Suprapubic skin (tissue), 4 donors: Measurements from ENCODE around the gene NRSN2. TPM values are rescaled to one million over a fixed set of nuclear protein-coding genes. Genes with fewer than 3 reads are reported as not detected.
"Not testable (repeated sequence)": the region's sequence is repeated elsewhere in the genome, so short reads cannot be mapped to it uniquely, and the experiment has no call there.

Source experiments
- DNase-seq, 2 donors: peaks; one replicate each; pipeline ENCODE4 v3.0.0-alpha.2; 2019; ENCODE audit warnings: low spot score in 2 of 2
- H3K27ac ChIP-seq: fragments of 200-600 bp; sonication (generic); one replicate; pipeline ENCODE4 v1.5.1; 2019
- H3K27me3 ChIP-seq: fragments of 200-600 bp; sonication (generic); one replicate; pipeline ENCODE4 v1.5.1; 2019
- H3K36me3 ChIP-seq: fragments of 200-600 bp; sonication (generic); one replicate; pipeline ENCODE4 v1.5.1; 2019
- H3K4me1 ChIP-seq: fragments of 200-600 bp; sonication (generic); one replicate; pipeline ENCODE4 v1.5.1; 2019
- H3K4me3 ChIP-seq: fragments of 200-600 bp; sonication (generic); one replicate; pipeline ENCODE4 v1.5.1; 2019; ENCODE audit warnings: mild to moderate bottlenecking
- H3K9me3 ChIP-seq: fragments of 200-600 bp; sonication (generic); one replicate; pipeline ENCODE4 v1.5.1; 2019
- CTCF ChIP-seq, 2 donors: fragments of 200-600 bp in 1 of 2; fragments of 450-650 bp in 1 of 2; sonication (generic) in 1 of 2; IDR thresholded peaks; one replicate each; pipeline ENCODE4 v1.5.1; 2016 to 2019; ENCODE audit warnings: antibody characterized with exemption in 2 of 2, mild to moderate bottlenecking in 1 of 2, moderate library complexity in 1 of 2
- EP300 ChIP-seq: sonication (generic); formaldehyde crosslinking; IDR thresholded peaks from one replicate; pipeline ENCODE4 v1.6.1; 2017; ENCODE audit warnings: antibody characterized with exemption
- POLR2A ChIP-seq, 2 donors: fragments of 450-650 bp; IDR thresholded peaks; one replicate each; pipeline ENCODE4 v1.6.1; 2017; ENCODE audit warnings: antibody characterized with exemption in 2 of 2, mild to moderate bottlenecking in 2 of 2, moderate library complexity in 2 of 2
- POLR2AphosphoS5 ChIP-seq, 3 donors: sonication (generic); formaldehyde crosslinking; IDR thresholded peaks; one replicate each; pipeline ENCODE4 v1.6.1; 2017; ENCODE audit warnings: antibody characterized with exemption in 3 of 3
- WGBS: methylation state at CpG from one replicate; pipeline ENCODE4 v1.1.5; 2018; 5-methylcytosine and 5-hydroxymethylcytosine counted together
- total RNA-seq, 4 donors: library from RNA; depleted of rRNA; stranded (reverse); fragments of >200 nt; gene quantifications; one replicate each; pipeline ENCODE4 v1.1.0, GENCODE V29; 2016

The NRSN2 gene
- total RNA-seq, 4 donors from 2014 or later = 8.1 to 11.4 (median 10.9) TPM

- H3K36me3 ChIP-seq = no peaks in the 10 kb centered on the region
- peaks cover 11% of the 10 kb centered on the region for H3K4me1 ChIP-seq
- H3K4me3 ChIP-seq = no peak overlapping the region
- no peak for DNase-seq
- H3K27ac ChIP-seq = no peak overlapping the region
- 63% methylated on average over 6 of the region's 9 CpGs for WGBS
- H3K9me3 ChIP-seq = no peaks in the 10 kb centered on the region
- no peak for TF ChIP-seq POLR2AphosphoS5 (IDR thresholded peaks at IDR 0.05)
- no peak for TF ChIP-seq EP300
- TF ChIP-seq CTCF (IDR thresholded peaks at IDR 0.05) = no peak
- TF ChIP-seq POLR2A (IDR thresholded peaks at IDR 0.05) = no peak
- H3K27me3 ChIP-seq = no peaks in the 10 kb centered on the region
These were observed 26.4 kb downstream of the NRSN2 start for GRCh38 chr20:373171-373890.

- no peak for TF ChIP-seq POLR2AphosphoS5 (IDR thresholded peaks at IDR 0.05)
- TF ChIP-seq POLR2A (IDR thresholded peaks at IDR 0.05) = no peak
- no peak for TF ChIP-seq CTCF (IDR thresholded peaks at IDR 0.05)
- TF ChIP-seq EP300 = no peak
These were observed 28.5 kb downstream of the NRSN2 start for GRCh38 chr20:375265-375889.

DNA sequence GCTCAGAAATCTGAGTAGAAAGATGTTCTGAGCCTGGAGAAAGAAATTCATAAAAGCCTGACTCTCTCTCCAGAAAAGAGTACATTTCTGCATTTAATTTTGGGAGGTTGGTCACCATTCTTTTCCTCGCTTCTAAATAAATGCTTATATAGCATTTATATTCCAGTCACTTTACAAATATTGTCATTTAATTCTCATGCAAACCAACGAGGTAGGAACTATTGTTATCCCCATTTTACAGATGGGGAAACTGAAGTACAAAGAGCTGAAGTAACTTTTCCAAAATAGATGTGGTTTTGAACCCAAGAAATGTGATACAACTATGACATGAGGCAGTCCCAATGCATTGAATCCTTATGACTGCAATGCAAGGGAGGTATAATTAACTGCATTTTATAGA, 29.2 kb downstream of the NRSN2 start:
- Histone ChIP-seq H3K27me3 (no peaks in the 10 kb centered on the region), H3K27ac (no peak overlapping the region), H3K36me3 (no peaks in the 10 kb centered on the region), H3K9me3 (no peaks in the 10 kb centered on the region), H3K4me3 (no peak overlapping the region), H3K4me1 (peaks cover 17% of the 10 kb centered on the region)
- TF ChIP-seq EP300 (no peak), POLR2A (IDR thresholded peaks at IDR 0.05) (no peak), POLR2AphosphoS5 (IDR thresholded peaks at IDR 0.05) (no peak), CTCF (IDR thresholded peaks at IDR 0.05) (no peak)
- 48% methylated on average over 2 of the region's 2 CpGs for WGBS
- DNase-seq = no peak

More at GRCh38 chr20:375265-375889, 28.5 kb downstream of the NRSN2 start:
- Histone ChIP-seq H3K9me3 (no peaks in the 10 kb centered on the region), H3K4me1 (peaks cover 11% of the 10 kb centered on the region), H3K4me3 (no peak overlapping the region), H3K27me3 (no peaks in the 10 kb centered on the region), H3K27ac (no peak overlapping the region), H3K36me3 (no peaks in the 10 kb centered on the region)
- WGBS = 87% methylated on average over 10 of the region's 10 CpGs
- DNase-seq = no peak

DNA sequence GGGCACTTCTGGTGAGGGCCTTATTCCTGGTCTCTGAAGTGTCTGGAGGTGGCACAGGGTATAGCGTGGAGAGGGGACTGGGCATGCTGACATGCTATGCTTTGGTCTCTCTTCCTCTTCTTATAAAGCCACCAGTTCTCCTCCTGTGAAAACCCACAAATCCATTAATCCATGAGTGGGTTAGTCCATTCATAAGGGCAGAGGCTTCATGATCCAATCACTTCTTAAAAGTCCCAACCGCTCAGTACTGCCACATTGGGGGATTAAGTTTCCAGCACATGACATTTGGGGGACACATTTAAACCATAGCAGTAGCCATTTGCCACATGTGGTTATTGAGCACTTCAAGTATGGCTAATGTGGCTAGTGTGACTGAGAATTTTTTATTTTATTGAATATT, 29.8 kb downstream of the NRSN2 start:
- H3K4me3 ChIP-seq = no peak overlapping the region
- no peaks in the 10 kb centered on the region for H3K36me3 ChIP-seq
- TF ChIP-seq EP300 (no peak), POLR2AphosphoS5 (IDR thresholded peaks at IDR 0.05) (no peak), CTCF (IDR thresholded peaks at IDR 0.05) (no peak), POLR2A (IDR thresholded peaks at IDR 0.05) (no peak)
- WGBS = 58% methylated on average over 2 of the region's 2 CpGs
- no peaks in the 10 kb centered on the region for H3K27me3 ChIP-seq
- no peaks in the 10 kb centered on the region for H3K9me3 ChIP-seq
- DNase-seq = no peak
- no peak overlapping the region for H3K27ac ChIP-seq
- peaks cover 23% of the 10 kb centered on the region for H3K4me1 ChIP-seq

GRCh38 chr20:377578-377977, 30.7 kb downstream of the NRSN2 start:
- not testable (repeated sequence) for DNase-seq, H3K4me3 ChIP-seq
- 87% methylated on average over 12 of the region's 12 CpGs for WGBS

More at GRCh38 chr20:377578-377977, 30.7 kb downstream of the NRSN2 start:
- H3K27ac ChIP-seq, H3K36me3 ChIP-seq, H3K27me3 ChIP-seq, H3K9me3 ChIP-seq: not testable (repeated sequence)
- H3K4me1 ChIP-seq = peaks cover 24% of the 10 kb centered on the region
